GM12864 (cell line): ENCODE data around the gene SRGAP3.
A peak's percentile ranks its signal among the peaks of the same experiment; 100 is the strongest.

Experiments used
- DNase-seq: peaks from one replicate; pipeline ENCODE4 v3.0.0-alpha.2; 2011; ENCODE audit warnings: low read depth
- H3K4me3 ChIP-seq: 2 replicates; pipeline ENCODE4 v1.5.1; 2011; ENCODE audit warnings: mild to moderate bottlenecking, low read depth, low read length, control low read depth
- CTCF ChIP-seq: IDR thresholded peaks from 2 replicates; pipeline ENCODE4 v1.5.1; 2011; ENCODE audit warnings: low read depth, mild to moderate bottlenecking, moderate library complexity, low read length, control low read depth, inconsistent platforms; ENCODE audit errors: missing control alignments

The SRGAP3 gene

DNA sequence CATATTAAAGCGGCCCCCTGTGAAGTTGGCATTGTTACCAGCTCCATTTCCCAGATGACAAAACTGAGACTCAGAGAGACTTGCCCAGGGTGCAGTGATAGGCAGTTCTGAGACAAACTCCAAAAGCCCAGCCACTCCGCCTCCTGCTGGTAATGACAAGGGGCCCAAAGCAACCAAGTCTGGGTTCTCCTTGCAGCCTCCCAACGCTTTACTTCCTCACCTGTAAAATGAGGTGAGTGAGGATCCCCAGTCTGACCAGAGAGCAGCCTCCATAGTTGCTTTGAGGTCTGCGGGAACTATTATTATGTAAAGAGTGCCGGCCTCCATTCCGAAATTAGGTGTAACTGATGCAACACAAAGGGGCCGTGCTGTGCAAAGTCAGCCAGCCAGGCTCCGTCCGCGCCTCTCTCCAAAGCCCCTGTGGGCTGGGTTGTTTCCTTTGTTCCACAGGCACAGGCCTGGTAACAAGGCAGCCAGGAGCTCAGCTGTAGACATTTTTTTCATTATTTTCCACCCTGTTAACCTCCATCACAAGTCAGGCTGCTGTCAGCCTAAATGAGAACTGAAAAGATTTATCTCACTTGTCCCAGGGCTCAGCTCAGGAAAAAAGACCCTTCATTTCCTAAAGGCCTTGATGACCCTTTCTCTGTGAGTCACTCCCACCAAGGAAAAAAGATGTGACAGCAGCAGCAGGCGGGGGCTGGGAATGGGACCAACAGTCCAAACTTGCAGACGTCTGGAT lies 147.0 kb downstream of the SRGAP3 start:
- no peak overlapping the region for H3K4me3 ChIP-seq
- TF ChIP-seq CTCF = peak; percentile 13
- DNase-seq = no peak

- H3K4me3 ChIP-seq = no peak overlapping the region
- no peak for DNase-seq
- TF ChIP-seq CTCF = no peak
These were observed 148.2 kb downstream of the SRGAP3 start for GRCh38 chr3:9101286-9101685.

- H3K4me3 ChIP-seq = no peak overlapping the region
- no peak for TF ChIP-seq CTCF
- no peak for DNase-seq
These were observed 148.9 kb downstream of the SRGAP3 start for GRCh38 chr3:9100513-9100894.

DNA sequence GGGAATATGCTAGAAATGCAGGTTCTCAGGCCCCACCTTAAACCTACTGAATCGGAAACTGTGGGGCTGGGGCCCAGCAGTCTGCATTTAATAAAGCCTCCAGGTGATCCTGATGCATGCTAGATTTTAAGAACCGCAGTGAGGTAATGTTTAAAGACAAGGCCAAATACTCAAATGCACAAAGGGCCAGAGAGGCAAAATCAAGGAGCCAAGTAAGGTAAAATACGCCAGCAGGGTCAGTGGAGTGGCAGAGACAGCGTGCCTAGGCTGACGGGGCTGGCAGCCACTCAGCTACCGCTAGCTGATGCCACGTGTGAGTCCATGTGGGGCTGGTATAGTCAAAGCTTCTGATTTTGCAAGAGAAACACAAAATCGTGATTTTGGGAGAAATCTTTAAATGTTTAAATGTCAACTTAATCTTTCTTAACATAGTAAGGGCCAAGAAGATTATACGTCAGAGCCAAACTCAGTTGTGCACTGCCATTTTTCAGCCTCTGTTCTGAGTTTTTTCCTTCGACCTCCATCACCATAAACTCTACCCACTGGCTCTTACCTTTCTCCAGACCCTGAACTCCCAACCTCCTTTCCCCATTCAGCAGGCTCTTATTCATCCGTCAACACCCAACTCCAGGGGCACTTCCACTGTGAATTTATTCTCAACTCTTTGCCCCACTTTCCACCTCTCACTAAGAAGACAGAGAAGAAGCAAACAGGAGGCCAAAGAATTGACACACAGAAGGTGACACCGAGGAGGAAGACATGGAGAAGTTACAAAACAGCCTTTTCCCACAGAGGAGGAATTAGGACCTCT lies 149.5 kb downstream of the SRGAP3 start:
- no peak for TF ChIP-seq CTCF
- no peak for DNase-seq
- H3K4me3 ChIP-seq = no peak overlapping the region

- H3K4me3 ChIP-seq = no peak overlapping the region
- DNase-seq = no peak
- no peak for TF ChIP-seq CTCF
These were observed 150.4 kb downstream of the SRGAP3 start for GRCh38 chr3:9098716-9099675.

- no peak overlapping the region for H3K4me3 ChIP-seq
- TF ChIP-seq CTCF = no peak
- no peak for DNase-seq
These were observed 152.0 kb downstream of the SRGAP3 start for GRCh38 chr3:9097495-9097894.
